GM12873 (cell line): Measurements from ENCODE around the gene CRY2.

Experiments used
- TF ChIP-seq, protein P1 (sequence below): IDR thresholded peaks from 2 replicates; pipeline ENCODE4 v1.5.1; 2012; ENCODE audit warnings: low read depth, mild to moderate bottlenecking, moderate library complexity, low read length, control low read depth; ENCODE audit not compliant: insufficient read depth; ENCODE audit errors: missing control alignments

CRY2 gene

DNA sequence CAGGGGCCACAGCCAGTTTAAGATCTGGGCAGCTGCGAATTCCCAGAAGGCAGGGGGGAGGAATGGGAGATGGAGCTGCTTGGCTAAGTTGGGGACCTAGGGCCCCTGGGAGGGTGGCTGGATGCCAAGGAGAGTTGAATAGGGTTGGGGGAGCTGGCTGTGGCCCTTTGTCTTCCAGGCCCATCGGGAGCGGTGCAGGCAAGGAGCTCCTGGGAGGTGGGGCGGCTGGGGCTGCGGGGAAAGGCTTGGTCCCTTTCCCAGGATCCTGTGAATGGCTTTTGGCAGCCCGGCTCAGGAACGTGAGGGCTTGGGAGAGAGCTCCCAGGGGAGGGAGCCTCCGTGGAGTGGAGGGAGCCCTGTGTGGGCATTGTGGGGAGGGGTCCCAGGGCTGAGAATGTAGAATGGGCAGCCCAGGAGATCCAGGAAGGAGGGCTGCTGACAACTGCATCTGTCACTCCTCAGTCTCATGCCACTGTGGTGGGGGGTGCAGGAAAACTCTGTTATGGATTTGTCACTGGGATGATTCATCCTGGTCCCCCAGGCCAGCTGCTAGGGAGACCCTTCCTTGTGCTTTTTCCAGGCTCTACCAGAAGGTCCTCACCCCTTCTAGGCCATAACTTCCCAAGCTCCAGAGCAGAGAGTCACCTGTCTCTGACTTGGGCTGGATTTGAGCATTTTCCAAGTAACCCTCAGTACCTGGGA is 53.8 kb downstream of the CRY2 start:
- TF ChIP-seq, protein P1, sequence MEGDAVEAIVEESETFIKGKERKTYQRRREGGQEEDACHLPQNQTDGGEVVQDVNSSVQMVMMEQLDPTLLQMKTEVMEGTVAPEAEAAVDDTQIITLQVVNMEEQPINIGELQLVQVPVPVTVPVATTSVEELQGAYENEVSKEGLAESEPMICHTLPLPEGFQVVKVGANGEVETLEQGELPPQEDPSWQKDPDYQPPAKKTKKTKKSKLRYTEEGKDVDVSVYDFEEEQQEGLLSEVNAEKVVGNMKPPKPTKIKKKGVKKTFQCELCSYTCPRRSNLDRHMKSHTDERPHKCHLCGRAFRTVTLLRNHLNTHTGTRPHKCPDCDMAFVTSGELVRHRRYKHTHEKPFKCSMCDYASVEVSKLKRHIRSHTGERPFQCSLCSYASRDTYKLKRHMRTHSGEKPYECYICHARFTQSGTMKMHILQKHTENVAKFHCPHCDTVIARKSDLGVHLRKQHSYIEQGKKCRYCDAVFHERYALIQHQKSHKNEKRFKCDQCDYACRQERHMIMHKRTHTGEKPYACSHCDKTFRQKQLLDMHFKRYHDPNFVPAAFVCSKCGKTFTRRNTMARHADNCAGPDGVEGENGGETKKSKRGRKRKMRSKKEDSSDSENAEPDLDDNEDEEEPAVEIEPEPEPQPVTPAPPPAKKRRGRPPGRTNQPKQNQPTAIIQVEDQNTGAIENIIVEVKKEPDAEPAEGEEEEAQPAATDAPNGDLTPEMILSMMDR: no peak

DNA sequence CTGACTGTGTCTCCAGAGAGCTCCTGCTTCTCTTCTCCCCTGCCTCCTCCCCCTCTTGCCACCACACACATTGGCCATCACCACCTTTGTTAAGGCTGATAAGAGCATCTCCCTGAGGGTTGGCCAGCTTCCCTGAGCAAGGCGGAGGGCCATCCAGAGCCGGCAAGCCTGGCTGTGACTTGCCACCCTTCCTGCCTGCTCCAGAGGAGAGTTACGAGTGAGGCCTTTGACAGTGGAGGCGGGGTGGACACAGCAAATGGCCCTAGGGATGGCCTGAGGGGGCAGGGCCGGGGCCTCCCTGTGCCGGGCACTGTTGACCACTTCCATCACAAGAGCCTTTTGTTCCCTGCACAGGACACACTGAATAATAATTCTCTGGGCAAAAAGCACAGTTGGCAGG is 54.4 kb downstream of the CRY2 start:
- TF ChIP-seq, protein P1: no peak

DNA sequence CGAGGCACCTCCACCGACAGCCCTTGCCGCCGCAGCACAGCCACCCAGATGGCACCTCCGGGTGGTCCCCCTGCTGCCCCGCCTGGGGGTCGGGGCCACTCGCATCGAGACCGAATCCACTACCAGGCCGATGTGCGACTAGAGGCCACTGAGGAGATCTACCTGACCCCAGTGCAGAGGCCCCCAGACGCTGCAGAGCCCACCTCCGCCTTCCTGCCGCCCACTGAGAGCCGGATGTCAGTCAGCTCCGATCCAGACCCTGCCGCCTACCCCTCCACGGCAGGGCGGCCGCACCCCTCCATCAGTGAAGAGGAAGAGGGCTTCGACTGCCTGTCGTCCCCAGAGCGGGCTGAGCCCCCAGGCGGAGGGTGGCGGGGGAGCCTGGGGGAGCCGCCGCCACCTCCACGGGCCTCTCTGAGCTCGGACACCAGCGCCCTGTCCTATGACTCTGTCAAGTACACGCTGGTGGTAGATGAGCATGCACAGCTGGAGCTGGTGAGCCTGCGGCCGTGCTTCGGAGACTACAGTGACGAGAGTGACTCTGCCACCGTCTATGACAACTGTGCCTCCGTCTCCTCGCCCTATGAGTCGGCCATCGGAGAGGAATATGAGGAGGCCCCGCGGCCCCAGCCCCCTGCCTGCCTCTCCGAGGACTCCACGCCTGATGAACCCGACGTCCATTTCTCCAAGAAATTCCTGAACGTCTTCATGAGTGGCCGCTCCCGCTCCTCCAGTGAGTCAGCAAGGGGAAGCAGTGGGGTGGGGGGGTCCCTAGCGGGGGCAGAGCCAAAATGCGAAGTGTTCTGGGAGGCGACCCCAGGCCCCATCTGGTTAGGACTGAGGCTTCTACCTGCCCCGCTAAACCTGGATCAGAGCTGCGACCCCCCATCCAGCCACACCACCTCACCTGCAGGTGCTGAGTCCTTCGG is 55.4 kb downstream of the CRY2 start:
- TF ChIP-seq, protein P1: no peak

- TF ChIP-seq, protein P1: no peak
These were observed 57.1 kb downstream of the CRY2 start for GRCh38 chr11:45904309-45904915.

DNA sequence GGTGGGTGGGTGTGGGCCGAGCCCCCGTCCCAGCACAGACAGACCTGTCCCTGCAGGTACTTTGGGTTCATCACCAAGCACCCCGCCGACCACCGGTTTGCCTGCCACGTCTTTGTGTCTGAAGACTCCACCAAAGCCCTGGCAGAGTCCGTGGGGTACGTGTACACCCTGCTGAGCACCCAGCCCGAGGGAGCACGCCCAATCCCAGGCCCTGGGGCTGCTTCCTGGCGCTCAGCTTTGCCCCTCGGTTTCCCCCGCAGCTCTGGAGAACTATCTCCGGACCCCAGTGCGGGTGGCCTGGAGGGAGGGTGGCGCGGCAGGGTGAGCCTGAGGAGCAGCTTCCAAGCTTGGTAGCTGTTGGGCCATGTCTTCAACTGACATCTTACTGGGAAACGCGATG is 57.8 kb downstream of the CRY2 start:
- TF ChIP-seq, protein P1: no peak

- TF ChIP-seq, protein P1: no peak
These were observed 58.9 kb downstream of the CRY2 start for GRCh38 chr11:45906096-45906682.
